Left lung (tissue), 10 donors: ENCODE data around the gene WFDC13. TPM values are rescaled to one million over a fixed set of nuclear protein-coding genes. Genes with fewer than 3 reads are reported as not detected.

Source experiments
- ATAC-seq: fragments of 200-7000 bp; cut with Tn5 transposase; one replicate; pipeline ENCODE4 v1.9.1; 2020; ENCODE audit warnings: moderate library complexity
- DNase-seq, 4 donors: peaks; one replicate each; pipeline ENCODE4 v3.0.0-alpha.2; 2013 to 2020
- H3K27ac ChIP-seq, 2 donors: fragments of 200-600 bp; sonication (generic) in 1 of 2; one replicate each; pipeline versions ENCODE4 v1.5.0 to v1.8.0; 2020 to 2021
- H3K27me3 ChIP-seq, 2 donors: fragments of 200-600 bp; sonication (generic) in 1 of 2; one replicate each; pipeline versions ENCODE4 v1.5.0 to v1.8.0; 2020 to 2021
- H3K36me3 ChIP-seq, 2 donors: fragments of 200-600 bp; sonication (generic) in 1 of 2; one replicate each; pipeline versions ENCODE4 v1.5.0 to v1.8.0; 2020 to 2021
- H3K4me1 ChIP-seq, 2 donors: fragments of 200-600 bp; one replicate each; pipeline ENCODE4 v1.8.0; 2021
- H3K4me3 ChIP-seq, 2 donors: fragments of 200-600 bp; sonication (generic) in 1 of 2; one replicate each; pipeline versions ENCODE4 v1.5.0 to v1.8.0; 2020 to 2021; ENCODE audit warnings: mild to moderate bottlenecking in 1 of 2
- H3K9me3 ChIP-seq, 2 donors: fragments of 200-600 bp; sonication (generic) in 1 of 2; one replicate each; pipeline versions ENCODE4 v1.5.0 to v1.8.0; 2020 to 2021
- intact Hi-C, 2 donors: fragments of 100-400 bp; cut with DNase I; formaldehyde crosslinking; loops; one replicate each; pipeline versions ENCODE4 v1.11.2 to v1.14.2; 2022
- polyA plus RNA-seq, 6 donors: library from polyadenylated mRNA; unstranded; fragments of 120-200 nt; gene quantifications; one replicate each; pipeline ENCODE4 v1.2.1, GENCODE V29; 2013; ENCODE audit not compliant: insufficient read length in 6 of 6
- total RNA-seq, 2 donors: library from RNA; stranded (reverse); fragmentation: NEBNext Ultra II Directional; extraction: Animal tissue kit (Norgen Biotek cat#: 25700); gene quantifications; one replicate each; pipeline ENCODE4 v1.2.1, GENCODE V29; 2021
- TF ChIP-seq, protein P1 (sequence below), 2 donors: fragments of 200-600 bp; sonication (generic) in 1 of 2; IDR thresholded peaks; one replicate each; pipeline versions ENCODE4 v1.5.0 to v1.8.0; 2021; ENCODE audit warnings: antibody characterized with exemption in 2 of 2
- donor health status: DM: no; HTN: yes; CAD: no.
- donor health status: DM: no; HTN: no; CAD: no.

Gene WFDC13
- total and polyA plus RNA-seq, 8 donors, result not detected

DNA sequence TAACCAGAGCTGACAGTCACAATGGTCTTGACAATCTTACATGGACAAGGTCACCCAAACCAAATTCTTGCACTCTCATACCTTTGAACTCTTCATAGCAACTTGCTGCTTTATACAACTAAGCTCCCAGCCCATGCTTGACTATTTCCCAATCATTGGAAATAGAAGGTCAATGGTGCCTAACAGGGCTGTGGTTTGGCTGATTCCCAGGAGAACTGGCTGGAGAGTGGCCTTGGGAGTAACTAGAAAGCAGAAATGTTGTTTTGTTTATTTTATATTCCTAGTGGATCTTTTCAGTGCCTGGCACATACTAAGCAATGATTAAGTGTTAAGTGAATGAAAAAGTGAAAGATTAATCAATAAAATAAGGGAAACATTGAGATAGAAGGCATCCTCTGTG is 23.3 kb downstream of the WFDC13 start:
- no peak for DNase-seq
- intact Hi-C loops, result no loop called here
- H3K9me3 ChIP-seq, result no peaks in the 10 kb centered on the region
- TF ChIP-seq, protein P1, sequence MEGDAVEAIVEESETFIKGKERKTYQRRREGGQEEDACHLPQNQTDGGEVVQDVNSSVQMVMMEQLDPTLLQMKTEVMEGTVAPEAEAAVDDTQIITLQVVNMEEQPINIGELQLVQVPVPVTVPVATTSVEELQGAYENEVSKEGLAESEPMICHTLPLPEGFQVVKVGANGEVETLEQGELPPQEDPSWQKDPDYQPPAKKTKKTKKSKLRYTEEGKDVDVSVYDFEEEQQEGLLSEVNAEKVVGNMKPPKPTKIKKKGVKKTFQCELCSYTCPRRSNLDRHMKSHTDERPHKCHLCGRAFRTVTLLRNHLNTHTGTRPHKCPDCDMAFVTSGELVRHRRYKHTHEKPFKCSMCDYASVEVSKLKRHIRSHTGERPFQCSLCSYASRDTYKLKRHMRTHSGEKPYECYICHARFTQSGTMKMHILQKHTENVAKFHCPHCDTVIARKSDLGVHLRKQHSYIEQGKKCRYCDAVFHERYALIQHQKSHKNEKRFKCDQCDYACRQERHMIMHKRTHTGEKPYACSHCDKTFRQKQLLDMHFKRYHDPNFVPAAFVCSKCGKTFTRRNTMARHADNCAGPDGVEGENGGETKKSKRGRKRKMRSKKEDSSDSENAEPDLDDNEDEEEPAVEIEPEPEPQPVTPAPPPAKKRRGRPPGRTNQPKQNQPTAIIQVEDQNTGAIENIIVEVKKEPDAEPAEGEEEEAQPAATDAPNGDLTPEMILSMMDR (IDR thresholded peaks at IDR 0.05), result no peak
- no peaks in the 10 kb centered on the region for H3K4me1 ChIP-seq
- H3K36me3 ChIP-seq, result no peaks in the 10 kb centered on the region
- H3K4me3 ChIP-seq, result no peak overlapping the region
- H3K27ac ChIP-seq, result no peak overlapping the region
- ATAC-seq, result peak; percentile 46
- no peaks in the 10 kb centered on the region for H3K27me3 ChIP-seq

DNA sequence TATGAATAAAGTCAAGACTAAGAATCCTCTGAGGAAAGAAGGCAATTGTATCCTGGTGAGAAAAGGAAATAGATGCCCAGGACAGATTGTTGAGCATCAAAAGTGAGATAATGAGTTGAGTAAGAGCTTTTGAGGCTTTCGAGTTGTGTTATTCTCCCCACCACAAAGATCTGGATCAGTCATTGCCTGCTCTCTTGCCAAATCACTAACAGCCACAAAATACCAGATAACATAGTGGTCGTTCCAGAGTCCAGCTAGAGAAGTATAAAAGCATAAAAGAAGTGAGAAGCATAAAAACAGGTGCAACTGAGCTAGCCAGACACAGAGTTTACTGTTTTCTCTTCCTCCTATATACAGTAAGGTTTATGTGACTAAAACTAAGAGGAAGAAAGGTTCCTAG is 25.2 kb downstream of the WFDC13 start:
- DNase-seq (no peak), ATAC-seq (no peak)
- H3K4me3 ChIP-seq, result no peak overlapping the region
- no peak overlapping the region for H3K27ac ChIP-seq
- TF ChIP-seq, protein P1 (IDR thresholded peaks at IDR 0.05), result no peak
- no peaks in the 10 kb centered on the region for H3K4me1 ChIP-seq
- no peaks in the 10 kb centered on the region for H3K27me3 ChIP-seq
- peaks cover 0 to 7% of the 10 kb centered on the region in 2 donors for H3K9me3 ChIP-seq
- H3K36me3 ChIP-seq, result no peaks in the 10 kb centered on the region
- intact Hi-C loops, result no loop called here

DNA sequence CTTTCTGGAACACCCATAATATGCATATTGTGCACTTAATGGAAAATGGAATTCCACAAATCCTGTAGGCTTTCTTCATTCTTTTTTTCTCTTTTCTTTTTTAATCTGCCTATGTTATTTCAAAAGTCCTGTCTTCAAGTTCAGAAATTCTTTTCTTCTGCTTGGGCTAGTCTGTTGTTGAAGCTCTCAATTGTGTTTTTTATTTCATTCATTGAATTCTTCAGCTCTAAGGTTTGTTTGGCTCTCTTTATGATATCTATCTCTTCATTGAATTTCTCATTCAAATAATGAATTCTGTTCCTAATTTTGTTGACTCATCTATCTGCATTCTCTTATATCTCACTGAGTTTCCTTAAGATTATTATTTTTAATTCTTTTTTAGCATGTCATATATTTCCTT is 30.4 kb downstream of the WFDC13 start:
- TF ChIP-seq, protein P1 (IDR thresholded peaks at IDR 0.05), result no peak

DNA sequence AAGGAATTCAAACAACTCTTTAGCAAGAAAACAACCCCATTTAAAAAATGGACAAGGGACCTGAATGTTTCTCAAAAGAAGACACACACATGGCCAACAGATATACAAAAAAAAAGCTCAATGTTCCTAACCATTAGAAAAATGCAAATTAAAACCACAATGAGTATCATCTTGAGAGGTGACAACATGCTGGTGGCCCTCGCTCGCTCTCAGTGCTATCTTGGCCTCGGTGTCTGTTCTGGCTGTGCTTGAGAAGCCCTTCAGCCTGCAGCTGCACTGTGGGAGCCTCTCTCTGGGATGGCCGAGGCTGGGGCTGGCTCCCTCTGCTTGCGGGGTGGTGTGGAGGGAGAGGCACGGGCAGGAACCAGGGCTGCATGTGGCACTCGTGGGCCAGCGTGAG is 33.7 kb downstream of the WFDC13 start:
- intact Hi-C loops, result no loop called here
- no peaks in the 10 kb centered on the region for H3K4me1 ChIP-seq

More for the DNA sequence above, 30.4 kb downstream of the WFDC13 start:
- no peaks in the 10 kb centered on the region for H3K4me1 ChIP-seq
- peaks cover 0 to 25% of the 10 kb centered on the region in 2 donors for H3K9me3 ChIP-seq
- ATAC-seq (no peak), DNase-seq (no peak)
- H3K4me3 ChIP-seq, result no peak overlapping the region
- intact Hi-C loops, result no loop called here
- no peak overlapping the region for H3K27ac ChIP-seq
- no peaks in the 10 kb centered on the region for H3K36me3 ChIP-seq
- no peaks in the 10 kb centered on the region for H3K27me3 ChIP-seq

DNA sequence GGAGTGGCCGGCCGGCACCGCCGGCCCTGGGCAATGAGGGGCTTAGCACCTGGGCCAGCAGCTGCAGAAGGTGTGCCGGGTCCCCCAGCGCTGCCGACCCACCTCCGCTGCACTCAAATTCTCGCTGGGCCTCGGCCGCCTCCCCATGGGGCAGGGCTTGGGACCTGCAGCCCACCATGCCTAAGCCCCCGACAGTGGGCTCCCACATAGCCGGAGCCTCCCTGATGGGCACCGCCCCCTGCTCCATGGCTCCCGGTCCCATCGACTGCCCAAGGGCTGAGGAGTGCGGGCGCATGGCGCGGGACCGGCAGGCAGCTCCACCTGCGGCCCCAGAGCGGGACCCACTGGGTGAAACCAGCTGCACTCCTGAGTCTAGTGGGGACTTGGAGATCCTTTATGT is 34.1 kb downstream of the WFDC13 start:
- DNase-seq, result no peak
- TF ChIP-seq, protein P1 (IDR thresholded peaks at IDR 0.05), result no peak
- intact Hi-C loops, result no loop called here

More for the DNA sequence above, 33.7 kb downstream of the WFDC13 start:
- DNase-seq, result no peak
- Histone ChIP-seq H3K9me3 (peaks cover 0 to 25% of the 10 kb centered on the region in 2 donors), H3K4me3 (no peak overlapping the region), H3K27me3 (peaks cover 0 to under 1% of the 10 kb centered on the region in 2 donors), H3K36me3 (no peaks in the 10 kb centered on the region), H3K27ac (no peak overlapping the region)
- TF ChIP-seq, protein P1 (IDR thresholded peaks at IDR 0.05), result no peak
- no peak for ATAC-seq

More for the DNA sequence above, 34.1 kb downstream of the WFDC13 start:
- H3K4me3 ChIP-seq, result no peak overlapping the region
- H3K36me3 ChIP-seq, result no peaks in the 10 kb centered on the region
- H3K9me3 ChIP-seq, result peaks cover 0 to 25% of the 10 kb centered on the region in 2 donors
- no peak overlapping the region for H3K27ac ChIP-seq
- ATAC-seq, result no peak
- no peaks in the 10 kb centered on the region for H3K4me1 ChIP-seq
- H3K27me3 ChIP-seq, result peaks cover 0 to 5% of the 10 kb centered on the region in 2 donors
